Stimulated activated CD4-positive, alpha-beta T cell treated with anti-CD3 and anti-CD28 coated beads, Interleukin-12 subunit alpha, Interleukin-12 subunit beta, amount 100 ng/mL, for 48 hours (primary cell): Measurements from ENCODE around the gene FEV.

Source experiments
- DNase-seq, 3 donors: peaks; one replicate each; pipeline ENCODE4 v3.0.0-alpha.2; 2020; ENCODE audit warnings: low read depth in 2 of 3, low spot score in 1 of 3

Gene FEV

DNA sequence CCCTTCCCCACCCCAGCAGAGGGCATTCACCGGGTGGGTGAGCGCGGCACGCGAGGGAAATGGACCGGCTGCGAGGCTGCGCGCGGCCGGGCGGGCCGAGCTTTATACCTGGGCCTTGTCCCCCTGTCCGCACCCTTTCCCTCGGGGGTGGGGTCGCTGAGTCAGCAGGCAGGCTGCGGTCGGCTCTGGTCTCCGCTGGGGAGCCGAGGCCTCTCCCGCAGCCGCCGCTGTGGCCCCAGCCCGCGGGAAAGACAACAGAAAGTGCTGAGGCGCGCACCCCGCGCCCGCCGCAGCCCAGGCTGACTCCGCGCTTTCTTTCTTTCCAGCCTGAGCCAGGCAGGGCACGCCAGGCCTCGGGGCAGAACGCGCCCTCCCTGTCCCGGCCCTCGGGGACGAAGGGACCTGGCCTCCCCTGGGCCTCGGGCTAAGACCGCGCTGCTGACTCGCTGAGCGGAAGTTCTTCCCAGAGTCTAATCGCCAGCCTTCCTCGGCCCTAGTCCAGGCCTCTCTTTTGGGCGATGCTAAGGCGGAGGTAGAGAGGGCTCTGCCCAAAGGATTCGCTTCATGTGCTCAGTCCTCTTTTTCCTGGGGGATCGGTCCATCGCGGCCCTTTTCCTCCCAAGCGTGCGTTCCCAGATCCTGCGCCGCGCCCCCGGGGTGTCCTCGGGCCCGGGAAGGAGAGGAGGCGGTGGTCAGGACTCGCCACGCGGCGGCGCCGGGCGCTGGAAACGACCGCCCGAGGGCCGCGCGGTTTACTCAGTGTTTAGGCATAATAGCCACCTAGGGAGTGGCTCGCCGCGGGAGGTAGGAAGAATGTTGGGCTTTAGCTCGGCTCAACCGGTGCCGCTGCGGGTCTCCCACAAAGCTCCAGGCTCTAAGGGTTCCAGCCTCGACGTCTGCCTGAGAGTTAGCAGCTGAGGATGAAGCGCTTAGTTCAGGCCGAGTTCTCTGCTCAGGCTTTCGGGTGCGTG is 8.6 kb upstream of the FEV start, which contains the start of gene CRYBA2:
Gene CRYBA2 (minus strand): TSS at position 78 of the 971 bp plus-strand sequence. CDS start 246 bp downstream, outside the sequence.
- no peak for DNase-seq

DNA sequence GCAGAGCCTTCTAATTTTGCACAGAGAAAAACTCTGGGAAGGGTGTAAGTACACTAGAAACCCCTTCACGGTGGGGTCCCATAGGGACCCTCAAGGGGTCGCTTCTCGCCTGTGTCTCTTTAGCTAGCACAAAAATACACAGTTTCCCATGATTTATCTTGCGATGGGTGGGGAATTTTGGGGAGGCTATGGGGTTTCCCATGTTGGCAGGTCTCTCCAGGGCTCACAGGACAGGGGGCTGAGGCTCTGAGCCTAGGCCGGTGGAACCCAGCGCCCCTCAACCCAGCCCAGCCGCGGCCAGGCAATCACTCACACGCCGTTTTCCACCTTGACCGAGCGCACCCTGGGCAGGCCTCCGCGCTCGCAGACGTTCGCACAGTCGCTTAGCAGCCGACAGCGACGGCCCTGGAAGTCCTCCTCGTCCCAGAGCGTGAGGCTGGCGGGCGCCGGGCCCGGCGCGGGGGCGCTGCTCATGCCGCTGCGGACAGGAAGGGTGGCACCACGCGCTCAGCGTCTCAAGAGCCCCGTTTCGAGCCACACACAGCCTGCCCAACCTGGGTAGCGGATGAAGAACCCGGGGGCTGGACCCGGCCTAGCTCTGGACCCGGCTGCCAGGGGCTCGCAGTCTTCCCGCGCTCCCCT is 7.8 kb upstream of the FEV start:
- no peak for DNase-seq

DNA sequence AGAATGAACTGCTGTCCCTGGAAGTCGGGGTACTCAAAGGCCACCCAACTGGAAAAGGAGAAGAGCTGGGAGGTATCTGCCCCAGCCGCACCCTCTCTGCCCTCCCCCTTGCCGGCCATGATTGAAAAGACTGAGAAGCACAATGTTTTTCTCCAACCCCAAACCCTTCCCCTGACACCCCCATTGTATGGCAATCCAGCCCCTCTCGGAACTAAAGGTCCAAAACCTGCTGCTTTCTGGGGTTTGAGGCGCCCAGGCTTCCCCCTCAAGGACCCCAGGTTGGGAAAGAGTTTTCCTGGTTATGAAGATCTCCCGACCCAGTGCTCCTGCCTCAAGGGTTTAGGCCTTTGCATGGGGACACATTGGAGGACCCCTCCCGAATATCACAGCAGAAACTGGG is 7.2 kb upstream of the FEV start:
- DNase-seq: no peak

DNA sequence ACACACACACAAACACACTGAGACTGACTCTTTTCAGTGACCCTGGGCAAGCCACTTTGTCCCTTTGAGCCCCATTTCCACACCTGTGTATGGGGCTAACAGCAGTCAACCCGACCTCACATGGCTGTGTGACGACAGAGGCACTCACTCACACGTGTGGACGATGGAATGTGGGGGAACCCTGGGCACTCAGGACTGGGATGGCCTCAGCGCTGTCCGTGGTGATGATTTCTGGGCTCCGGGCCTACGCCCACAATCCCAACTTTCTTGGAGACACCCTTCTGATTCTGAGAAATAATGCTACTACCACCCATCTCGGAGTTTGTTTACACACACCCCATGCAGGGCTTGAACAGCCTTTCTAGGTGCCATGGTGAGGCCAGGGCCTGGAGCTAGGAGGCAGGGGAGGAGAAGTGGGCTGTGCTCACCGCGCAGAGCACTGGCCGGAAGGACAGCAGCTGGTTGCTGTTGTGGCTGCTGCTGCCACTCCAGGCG is 6.7 kb upstream of the FEV start:
- DNase-seq: no peak

DNA sequence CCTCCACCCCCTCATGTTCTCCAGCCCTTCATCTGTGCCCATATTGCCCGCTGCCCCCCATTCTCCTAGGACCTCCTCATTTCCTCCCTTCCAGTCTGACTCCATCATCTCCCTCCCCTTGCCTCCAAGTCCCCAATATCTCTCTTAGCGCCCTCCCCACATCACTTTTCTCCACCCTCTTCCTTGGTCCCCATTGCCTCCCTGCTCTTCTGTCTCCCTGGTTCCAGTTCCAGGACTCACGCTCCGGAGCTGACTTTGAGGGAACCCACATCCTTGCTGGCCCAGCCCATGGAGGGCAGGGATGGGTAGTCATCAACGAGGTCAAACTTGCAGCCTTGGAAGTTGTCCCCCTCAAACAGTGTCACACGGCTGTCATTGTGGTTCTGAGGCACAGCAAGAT is 5.6 kb upstream of the FEV start:
- DNase-seq: no peak

DNA sequence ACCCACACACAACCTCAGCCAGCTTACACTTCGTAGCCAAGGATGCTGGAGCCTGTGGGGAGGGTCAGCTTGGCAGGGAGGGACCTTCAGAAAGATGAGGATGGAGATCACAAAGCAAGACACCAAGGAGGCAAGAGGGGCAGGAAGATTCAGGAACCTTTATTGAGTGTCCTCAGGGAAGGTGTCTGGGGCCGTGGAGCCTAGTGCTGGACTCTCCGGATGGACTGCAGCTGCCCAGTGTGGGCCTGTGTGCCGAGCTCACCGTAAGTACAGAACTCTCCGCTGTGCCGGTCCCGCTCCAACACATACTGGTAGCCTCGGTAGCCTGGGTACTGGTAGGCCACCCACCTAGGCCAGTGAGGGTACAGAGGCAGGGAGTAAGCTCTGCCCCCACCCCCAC is 5.1 kb upstream of the FEV start:
- DNase-seq: no peak

DNA sequence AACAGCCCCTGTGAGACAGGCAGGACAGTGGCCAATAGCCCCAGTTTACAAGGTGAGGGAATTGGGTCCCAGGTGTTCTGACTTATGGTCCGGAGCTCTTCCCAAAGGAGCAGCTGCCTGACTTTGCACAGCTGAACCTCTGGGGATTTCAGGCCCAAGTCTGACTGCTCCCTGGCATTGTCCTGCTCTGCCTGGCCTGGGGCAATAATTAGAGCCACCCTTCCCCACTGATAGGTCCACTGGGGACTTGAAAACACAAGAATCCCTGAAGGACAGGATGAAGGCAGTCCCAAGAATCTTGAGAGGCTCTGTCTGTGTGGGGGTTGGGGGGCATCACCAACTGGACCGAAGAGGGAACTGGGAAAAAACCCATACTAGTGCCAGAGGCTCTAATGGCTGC is 3.7 kb upstream of the FEV start:
- DNase-seq: no peak

DNA sequence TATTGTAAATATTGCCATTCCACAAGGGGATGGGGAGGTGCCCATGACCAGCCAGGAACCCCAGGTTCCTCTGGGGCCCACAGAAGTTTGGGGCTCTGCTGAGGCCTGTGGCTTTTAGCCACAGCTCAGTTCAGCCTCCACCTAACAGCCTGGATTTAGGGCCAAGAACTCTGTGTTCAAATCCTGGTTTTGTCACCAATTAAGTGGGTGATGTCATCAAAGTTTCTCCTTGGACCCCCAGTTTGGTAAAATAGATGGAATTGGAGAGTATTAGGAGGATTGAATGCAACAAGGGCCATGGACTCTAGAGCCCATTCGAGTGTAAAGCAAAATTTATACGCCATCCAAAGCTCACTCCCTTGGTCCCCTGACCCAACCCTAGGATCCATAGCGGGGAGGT is 3.2 kb upstream of the FEV start:
- no peak for DNase-seq

DNA sequence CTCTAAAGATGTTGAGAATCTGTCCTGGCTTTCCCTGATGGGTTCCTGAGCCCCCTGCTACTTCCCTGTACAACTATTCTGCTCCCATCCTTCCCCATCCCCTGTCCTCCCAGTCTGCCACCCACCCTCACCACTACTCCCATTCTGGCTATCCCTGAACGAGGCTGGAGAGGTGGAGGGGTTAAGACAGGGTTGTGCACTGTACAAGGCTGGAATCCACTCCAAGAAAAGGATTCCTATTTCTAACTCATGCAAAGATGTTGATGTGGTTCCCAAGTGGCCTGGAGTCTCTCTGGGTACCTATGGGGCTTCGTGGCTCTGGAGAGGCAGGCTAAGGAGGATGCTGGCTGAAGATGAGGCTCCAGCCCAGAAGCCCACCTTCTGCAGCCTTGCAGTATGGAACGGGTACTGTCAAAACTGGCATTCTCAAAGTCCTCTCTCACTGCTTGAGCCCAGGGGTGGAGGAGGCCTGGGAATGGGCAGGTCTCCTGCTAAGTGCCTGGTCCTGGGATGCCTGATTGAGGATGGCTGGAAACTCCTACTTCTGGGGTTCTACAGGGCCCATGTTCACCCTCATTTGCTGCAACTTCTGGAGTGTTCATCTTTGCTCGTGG is 1.3 kb upstream of the FEV start:
- DNase-seq: no peak

DNA sequence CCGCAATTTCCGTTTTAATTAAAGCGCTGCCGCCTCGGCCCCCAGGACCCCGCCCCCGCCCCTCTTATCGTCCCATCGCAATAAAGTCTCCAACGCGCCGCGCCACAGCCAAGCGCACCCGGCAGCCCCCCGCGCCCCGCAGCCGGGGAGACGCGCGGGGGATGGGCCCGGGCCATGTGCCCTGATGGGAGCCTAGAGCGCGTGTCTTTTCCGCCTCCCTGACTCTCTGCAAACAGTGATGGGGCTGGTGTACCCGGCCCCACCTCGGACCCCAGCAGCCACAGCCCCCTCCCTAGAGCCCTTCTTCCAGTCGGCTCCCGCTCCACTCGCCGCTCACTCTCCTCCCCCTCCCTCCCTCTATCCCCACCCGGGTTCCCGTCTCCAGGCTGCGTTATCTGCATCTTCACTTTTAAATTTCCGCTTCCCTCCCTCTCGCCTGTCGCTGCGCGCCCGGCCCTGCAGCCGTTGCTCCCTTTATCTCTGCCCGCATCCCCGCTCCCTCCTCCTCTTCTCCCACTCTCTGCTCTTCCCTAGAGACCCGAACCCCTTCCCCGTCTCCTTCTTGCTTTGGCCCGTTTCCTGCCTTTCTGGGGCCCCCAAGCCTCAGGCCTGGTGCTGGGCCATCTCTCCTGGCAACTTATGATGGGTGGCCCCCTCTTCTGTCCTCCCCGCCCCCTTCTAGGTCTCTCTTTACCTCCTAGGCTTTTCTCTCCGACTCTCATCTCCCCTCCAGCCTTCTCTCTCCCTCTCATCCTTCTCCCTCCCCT is 524 bp upstream of the FEV start:
- no peak for DNase-seq

DNA sequence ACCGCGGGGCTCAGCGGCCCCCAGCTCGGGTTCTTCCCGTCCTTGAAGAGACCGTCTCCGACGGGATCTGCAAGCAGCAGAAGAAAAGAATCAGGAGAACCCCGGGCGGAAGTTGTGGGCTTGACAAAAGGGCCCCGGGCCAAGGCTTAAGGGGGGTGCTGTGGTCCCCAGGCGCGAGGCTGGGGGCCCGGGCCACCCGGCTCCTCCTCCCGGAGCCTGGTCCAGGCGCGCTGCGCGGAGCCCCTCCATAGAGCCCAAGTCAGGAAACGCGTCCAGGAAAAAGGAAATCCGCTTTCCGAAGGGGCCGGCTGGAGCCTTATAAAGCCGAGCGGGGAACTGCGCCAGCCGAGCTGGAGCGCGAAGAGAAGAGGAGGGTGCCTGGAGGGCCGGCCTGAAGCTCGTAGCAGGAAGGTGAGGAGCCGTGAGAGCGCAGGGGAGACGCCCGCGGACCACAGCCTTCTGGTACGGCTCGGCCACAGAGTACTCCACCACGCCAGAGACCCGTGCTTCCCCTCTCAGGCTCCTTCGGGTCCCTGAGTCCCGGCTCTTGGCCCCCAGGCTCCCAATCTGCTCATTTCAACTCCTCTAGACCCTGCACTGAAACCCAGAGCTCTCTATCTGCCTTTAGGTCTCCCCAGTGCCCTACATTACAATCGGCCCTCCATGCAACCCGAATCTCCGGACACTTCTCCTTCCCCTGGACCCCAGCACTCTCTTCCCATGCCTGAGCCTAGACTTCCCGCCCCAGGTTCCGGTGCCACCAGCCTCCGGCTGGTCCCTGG is 554 bp downstream of the FEV start:
- no peak for DNase-seq

DNA sequence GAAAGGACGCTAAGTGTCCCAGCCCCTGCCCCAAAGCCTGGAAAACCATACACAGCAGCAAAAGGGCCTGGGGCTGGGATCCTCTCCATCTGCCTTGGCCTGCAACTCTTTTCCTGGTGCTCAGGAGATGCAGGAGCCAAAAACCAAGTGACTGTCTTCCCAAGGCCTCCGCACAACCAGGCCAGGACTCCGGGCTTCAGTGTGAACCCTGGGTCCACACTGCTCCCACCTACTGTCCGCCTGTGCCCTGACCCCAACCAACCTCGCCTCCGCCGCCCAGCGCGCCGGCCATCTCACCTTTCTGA is 1.1 kb downstream of the FEV start:
- no peak for DNase-seq

DNA sequence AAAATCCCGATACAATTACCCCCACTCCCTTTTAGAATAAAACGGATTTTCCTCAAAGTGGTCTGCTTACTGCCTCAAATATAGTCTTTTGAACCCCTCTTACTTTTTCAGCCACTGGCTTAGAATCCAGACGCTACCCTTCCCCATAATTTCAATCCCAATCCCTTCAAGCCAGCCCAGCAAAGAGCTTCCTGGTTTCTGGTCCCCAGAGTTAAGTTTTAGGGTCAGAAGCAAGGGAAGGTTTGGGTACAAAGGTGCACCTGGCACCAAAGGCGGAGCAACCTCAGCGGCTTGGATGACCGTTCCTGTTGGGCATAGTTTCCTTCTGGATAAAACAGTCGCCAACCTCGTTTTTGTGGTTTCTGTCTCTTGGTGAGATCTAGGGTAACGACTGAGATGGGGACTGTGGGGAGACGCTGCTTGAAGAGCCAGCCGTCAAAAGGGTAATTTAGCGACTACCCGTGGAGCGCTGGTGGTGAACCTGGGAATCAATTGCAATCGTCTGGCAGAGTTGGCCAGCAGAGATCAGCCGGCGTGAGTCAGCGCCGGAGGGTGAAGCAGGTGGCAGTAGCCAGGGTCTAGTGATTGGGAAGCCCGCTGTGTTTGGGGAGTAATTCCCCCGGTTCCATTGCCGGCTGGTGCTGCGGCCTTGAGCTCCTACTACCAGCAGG is 1.6 kb downstream of the FEV start:
- DNase-seq: no peak

DNA sequence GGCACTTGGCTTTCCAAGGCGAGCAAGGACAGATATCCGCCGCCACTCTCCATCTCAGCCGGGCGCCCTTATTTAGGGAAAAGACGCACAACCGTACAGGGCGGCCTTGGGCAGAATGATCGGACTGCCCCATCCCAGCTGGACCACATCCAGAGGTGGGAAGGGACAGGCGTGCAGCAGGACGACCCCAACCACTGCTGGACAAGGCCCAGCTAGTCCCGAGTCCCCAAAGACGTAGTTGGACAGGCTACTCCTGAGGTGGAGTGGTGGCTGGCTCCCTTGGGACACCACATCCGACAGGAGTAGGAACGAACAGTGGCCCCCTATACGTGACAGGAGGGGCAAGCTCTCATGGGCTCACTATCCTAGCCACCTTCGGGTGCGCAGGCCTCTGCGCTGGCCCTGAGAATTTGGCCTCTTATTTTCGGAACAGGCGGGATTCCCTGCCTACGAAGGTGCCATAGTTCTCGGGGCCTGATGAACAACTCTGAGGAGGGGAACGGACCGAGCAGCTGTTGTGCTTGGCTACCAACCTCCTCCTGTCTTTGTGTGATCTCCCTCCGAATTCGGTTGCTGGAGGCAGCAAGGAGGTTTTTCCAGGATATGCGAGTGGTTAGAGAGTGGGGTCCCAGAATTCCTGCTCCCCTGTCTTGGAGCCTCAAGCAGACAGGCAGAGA is 2.3 kb downstream of the FEV start:
- no peak for DNase-seq

DNA sequence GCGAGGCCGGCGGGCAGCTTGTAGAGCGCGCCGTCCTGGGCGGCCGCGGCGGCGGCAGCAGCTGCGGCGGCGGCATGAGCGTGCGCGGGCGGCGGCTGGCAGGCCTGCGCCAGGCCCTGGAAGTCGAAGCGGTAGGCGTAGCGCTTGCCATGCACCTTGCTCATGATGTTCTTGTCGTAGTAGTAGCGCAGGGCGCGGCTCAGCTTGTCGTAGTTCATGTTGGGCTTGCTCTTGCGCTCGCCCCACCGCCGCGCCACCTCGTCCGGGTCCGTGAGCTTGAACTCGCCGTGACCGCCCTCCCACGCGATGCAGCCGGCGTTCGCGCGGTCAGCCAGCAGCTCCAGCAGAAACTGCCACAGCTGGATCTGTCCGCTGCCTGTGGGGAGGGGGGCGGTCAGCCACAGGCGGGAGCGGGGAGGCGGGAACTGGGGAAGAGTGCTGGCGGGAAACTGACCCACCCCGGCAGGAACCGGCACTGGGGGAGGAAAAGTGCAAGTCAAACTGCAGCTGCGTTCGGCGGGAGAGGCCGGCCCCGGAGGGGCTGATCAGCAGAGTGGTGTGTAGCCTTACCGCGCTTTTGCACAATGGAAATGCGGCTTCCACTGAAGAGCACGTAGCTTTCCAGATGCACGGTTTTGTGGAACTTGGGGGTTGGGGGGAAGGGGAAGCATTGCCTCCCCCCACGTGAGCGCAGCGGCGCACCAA is 3.0 kb downstream of the FEV start:
- no peak for DNase-seq

DNA sequence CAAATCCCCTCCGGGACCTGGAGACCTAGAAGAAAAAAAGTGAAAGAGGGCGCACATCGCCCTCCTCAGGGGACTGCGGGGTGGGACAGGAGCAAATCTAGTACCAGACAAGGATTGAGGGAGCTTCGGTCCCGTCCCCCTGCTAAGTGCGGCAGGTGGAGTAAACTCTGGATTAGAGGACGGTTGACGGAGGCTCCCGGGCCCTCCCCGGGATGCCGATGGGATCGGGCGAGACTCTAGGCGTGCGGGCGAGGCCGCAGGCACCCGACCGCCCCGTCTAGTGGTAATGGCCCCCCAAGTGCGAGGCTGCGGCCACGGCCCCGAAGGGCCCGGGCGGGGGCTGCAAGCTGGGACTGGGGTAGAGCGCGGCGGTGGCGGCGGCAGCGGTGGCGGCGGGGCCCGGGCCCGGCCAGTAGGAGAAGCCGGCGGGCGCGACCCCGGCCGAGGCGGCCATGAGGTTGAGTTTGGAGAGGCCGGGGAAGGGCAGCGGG is 3.5 kb downstream of the FEV start:
- DNase-seq: no peak

DNA sequence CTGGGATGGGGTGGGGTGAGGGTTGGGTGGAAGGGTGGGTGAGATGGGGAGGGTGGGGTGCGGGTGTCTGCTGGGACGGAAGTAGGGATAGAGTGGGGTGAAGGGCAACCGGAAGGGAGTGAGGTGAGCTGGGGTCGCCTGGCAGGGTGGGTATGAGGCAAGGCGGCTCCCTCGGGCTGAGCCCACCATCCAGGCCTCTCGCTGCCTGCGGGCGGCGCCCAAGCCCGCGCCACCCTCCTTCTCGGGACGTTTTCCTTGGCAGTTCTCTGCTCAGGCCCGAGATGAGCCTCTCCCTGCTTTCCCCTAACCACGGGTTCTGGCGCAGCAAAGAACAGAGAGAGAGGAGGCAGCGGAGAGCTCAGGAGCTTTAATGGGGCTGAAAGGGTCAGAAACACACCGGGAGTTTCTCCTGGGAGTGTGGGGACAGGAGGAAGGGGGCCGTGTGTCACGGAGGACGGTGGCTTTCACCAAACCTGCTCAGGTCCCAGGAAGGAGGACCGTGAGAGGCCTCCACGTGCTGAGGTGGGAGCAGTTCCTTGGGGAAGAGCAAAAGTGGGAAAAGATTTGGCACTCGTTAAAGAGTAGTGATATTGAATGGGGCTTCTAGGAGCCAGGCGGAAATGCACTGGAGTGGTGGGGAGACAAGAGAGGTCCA is 4.1 kb downstream of the FEV start:
- DNase-seq: no peak
